ENCODE measurements around the gene SLC28A2. TPM values are rescaled to one million over a fixed set of nuclear protein-coding genes. Genes with fewer than 3 reads are reported as not detected.
A peak's percentile ranks its signal among the peaks of the same experiment; 100 is the strongest.
"Not testable (repeated sequence)": the region's sequence is repeated elsewhere in the genome, so short reads cannot be mapped to it uniquely, and the experiment has no call there.

SLC28A2 gene
- total RNA-seq, 5 donors from 2014 or later (not counting 1 experiment from before 2014, with no cell fraction given), result not detected

DNA sequence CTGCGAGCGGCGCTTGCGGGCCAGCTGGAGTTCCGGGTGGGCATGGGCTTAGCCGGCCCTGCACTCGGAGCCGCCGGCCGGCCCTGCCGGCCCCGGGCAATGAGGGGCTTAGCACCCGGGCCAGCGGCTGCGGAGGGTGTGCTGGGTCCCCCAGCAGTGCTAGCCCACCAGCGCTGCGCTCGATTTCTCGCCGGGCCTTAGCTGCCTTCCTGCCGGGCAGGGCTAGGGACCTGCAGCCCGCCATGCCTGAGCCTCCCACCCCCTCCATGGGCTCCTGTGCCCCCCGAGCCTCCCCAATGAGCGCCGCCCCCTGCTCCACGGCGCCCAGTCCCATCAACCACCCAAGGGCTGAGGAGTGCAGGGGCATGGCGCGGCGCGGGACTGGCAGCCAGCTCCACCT lies 62.1 kb downstream of the SLC28A2 start:
- WGBS (ENCODE audit: insufficient coverage), result 96% methylated on average over 9 of the region's 31 CpGs
- H3K27me3 Mint-ChIP-seq, result peaks cover 27 to 31% of the 10 kb centered on the region in 2 donors
- H3K36me3 ChIP-seq (ENCODE audit: control insufficient read depth in 2 of 2, extremely low read depth in 1 of 2, insufficient read depth in 1 of 2, low read length in 1 of 2); H3K4me1 Mint-ChIP-seq; H3K4me3 Mint-ChIP-seq; H3K4me1 ChIP-seq (ENCODE audit: control insufficient read depth in 1 of 2, extremely low read depth in 1 of 2, insufficient read depth in 2 of 2, low read length in 2 of 2); H3K27ac Mint-ChIP-seq; CTCF ChIA-PET; POLR2A ChIA-PET; ATAC-seq (replicated peaks in 1 of 4); H3K36me3 Mint-ChIP-seq; DNase-seq; H3K9me3 ChIP-seq; H3K27ac ChIP-seq (ENCODE audit: low read length); H3K9me3 Mint-ChIP-seq; H3K4me3 ChIP-seq (ENCODE audit: control insufficient read depth in 1 of 2, extremely low read depth in 1 of 2, low read length in 1 of 2): not testable (repeated sequence)
- H3K27me3 ChIP-seq (replicated peaks in 1 of 2; ENCODE audit: control insufficient read depth in 2 of 2, extremely low read depth in 1 of 2, insufficient read depth in 2 of 2, low read length in 1 of 2), result peaks cover 0 to 13% of the 10 kb centered on the region in 2 experiments

DNA sequence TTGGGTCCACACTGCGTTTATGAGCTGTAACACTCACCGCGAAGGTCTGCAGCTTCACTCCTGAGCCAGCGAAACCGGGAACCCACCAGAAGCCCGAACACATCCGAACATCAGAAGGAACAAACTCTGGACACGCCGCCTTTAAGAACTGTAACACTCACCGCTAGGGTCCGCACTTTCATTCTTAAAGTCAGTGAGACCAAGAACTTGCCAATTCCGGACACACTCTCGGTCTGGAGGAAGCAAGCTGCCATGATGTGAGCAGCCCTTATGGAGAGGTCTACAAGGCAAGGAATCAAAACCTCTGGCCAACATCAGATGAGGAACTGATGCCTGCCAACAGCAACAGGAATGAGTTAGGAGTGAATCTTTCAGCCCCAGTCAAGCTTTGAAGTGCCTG lies 62.9 kb downstream of the SLC28A2 start:
- 86% methylated on average over 12 of the region's 13 CpGs for whole genome bisulfite sequencing (ENCODE audit: insufficient coverage)

DNA sequence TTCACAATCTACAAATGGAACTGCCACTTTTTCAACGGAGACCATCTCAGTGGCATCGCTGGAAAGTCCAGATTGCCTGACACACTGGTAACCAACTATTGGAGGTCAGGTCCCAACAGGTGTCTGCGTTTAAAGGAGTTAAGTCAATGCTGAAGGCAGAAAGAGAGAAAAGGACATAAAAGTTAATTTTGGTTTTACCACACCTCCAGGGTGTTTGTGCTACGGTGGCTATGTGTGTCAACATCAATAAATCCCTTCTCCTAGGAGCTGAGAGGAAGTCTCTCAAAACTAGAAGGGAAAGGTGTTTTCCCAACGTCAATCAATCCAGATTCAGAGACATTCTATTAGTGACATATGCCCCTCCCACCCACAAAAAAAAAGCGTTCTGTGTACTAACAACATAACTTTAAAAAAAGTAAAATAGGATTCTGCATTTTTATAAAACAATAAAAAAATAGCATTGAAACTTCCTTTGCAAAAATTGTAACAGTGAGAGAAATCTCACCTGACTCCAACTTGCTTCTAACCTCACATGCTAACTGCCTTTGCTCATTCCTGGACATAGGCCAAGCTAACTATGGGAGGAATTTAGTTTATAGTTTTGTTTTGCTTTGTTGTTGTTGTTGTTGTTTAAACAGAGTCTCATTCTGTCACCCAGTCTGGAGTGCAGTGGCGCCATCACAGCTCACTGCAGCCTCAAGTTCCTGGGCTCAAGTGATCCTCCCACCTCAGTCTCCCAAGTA lies 67.6 kb downstream of the SLC28A2 start:
- H3K27me3 Mint-ChIP-seq, result peaks cover 20 to 34% of the 10 kb centered on the region in 2 donors
- ChIA-PET CTCF (no interaction called here), POLR2A (no interaction called here)
- no peak overlapping the region for H3K27ac ChIP-seq (ENCODE audit: low read length)
- H3K4me1 Mint-ChIP-seq, result no peaks in the 10 kb centered on the region
- WGBS (ENCODE audit: insufficient coverage), result 100% methylated on average over 1 of the region's 7 CpGs
- H3K36me3 Mint-ChIP-seq, result no peaks in the 10 kb centered on the region
- DNase-seq (no peak), ATAC-seq (replicated peaks in 1 of 4) (no peak)
- H3K36me3 ChIP-seq (ENCODE audit: control insufficient read depth in 2 of 2, extremely low read depth in 1 of 2, insufficient read depth in 1 of 2, low read length in 1 of 2), result no peaks in the 10 kb centered on the region
- no peaks in the 10 kb centered on the region for H3K9me3 ChIP-seq
- H3K4me1 ChIP-seq (ENCODE audit: control insufficient read depth in 1 of 2, extremely low read depth in 1 of 2, insufficient read depth in 2 of 2, low read length in 2 of 2), result no peaks in the 10 kb centered on the region
- peaks cover 0 to 12% of the 10 kb centered on the region in 2 experiments for H3K27me3 ChIP-seq (replicated peaks in 1 of 2; ENCODE audit: control insufficient read depth in 2 of 2, extremely low read depth in 1 of 2, insufficient read depth in 2 of 2, low read length in 1 of 2)
- H3K9me3 Mint-ChIP-seq, result no peaks in the 10 kb centered on the region
- H3K4me3 ChIP-seq (ENCODE audit: control insufficient read depth in 1 of 2, extremely low read depth in 1 of 2, low read length in 1 of 2), result no peak overlapping the region
- H3K27ac Mint-ChIP-seq, result no peak overlapping the region
- H3K4me3 Mint-ChIP-seq, result no peak overlapping the region

More for the DNA sequence above, 62.9 kb downstream of the SLC28A2 start:
- H3K27me3 Mint-ChIP-seq, result peaks cover 27 to 31% of the 10 kb centered on the region in 2 donors
- H3K27me3 ChIP-seq (replicated peaks in 1 of 2; ENCODE audit: control insufficient read depth in 2 of 2, extremely low read depth in 1 of 2, insufficient read depth in 2 of 2, low read length in 1 of 2), result peaks cover 0 to 13% of the 10 kb centered on the region in 2 experiments
- no peaks in the 10 kb centered on the region for H3K4me1 Mint-ChIP-seq
- H3K36me3 Mint-ChIP-seq, result no peaks in the 10 kb centered on the region
- POLR2A ChIA-PET, result no interaction called here
- DNase-seq, result peak in 1 of 35 experiments; percentile 0
- no peaks in the 10 kb centered on the region for H3K36me3 ChIP-seq (ENCODE audit: control insufficient read depth in 2 of 2, extremely low read depth in 1 of 2, insufficient read depth in 1 of 2, low read length in 1 of 2)
- no peaks in the 10 kb centered on the region for H3K9me3 ChIP-seq
- H3K4me3 ChIP-seq (ENCODE audit: control insufficient read depth in 1 of 2, extremely low read depth in 1 of 2, low read length in 1 of 2), result no peak overlapping the region
- H3K4me1 ChIP-seq (ENCODE audit: control insufficient read depth in 1 of 2, extremely low read depth in 1 of 2, insufficient read depth in 2 of 2, low read length in 2 of 2), result no peaks in the 10 kb centered on the region
- no peak for ATAC-seq (replicated peaks in 1 of 4)
- H3K27ac Mint-ChIP-seq, result no peak overlapping the region
- H3K9me3 Mint-ChIP-seq, result no peaks in the 10 kb centered on the region
- no peak overlapping the region for H3K27ac ChIP-seq (ENCODE audit: low read length)
- H3K4me3 Mint-ChIP-seq, result no peak overlapping the region
- CTCF ChIA-PET, result no interaction called here

DNA sequence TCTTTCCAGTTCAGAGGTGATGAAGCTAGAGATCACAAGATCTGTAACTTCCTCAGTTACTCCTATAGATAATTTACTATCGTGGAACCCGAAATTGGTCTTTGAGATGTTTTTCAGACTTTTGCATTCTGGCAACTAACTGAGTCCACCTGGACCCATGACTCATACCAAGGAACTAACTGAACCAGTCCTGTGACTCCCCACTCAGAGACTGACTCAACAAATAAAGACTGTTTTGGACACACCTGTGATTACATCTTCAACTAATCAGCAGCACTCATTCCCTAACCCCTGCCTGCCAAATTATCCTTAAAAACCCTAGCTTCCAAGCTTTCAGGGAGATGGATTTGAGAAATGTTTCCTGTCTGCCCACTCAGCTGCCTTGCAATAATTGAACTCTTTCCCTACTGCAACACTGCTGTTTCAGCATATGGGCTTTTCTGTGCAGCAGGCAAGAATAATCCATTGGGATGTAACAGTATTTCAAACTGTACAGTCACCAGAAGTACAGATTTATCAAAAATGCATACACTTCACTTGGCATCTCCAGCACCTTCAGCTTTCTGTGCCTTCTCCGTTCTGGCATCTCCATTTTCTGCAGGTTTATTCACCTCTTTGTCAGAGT lies 68.7 kb downstream of the SLC28A2 start:
- Mint-ChIP-seq H3K27ac (no peak overlapping the region), H3K9me3 (no peaks in the 10 kb centered on the region), H3K4me3 (no peak overlapping the region), H3K4me1 (no peaks in the 10 kb centered on the region), H3K27me3 (peaks cover 17 to 28% of the 10 kb centered on the region in 2 donors), H3K36me3 (no peaks in the 10 kb centered on the region)
- Histone ChIP-seq H3K4me1 (ENCODE audit: control insufficient read depth in 1 of 2, extremely low read depth in 1 of 2, insufficient read depth in 2 of 2, low read length in 2 of 2) (no peaks in the 10 kb centered on the region), H3K4me3 (ENCODE audit: control insufficient read depth in 1 of 2, extremely low read depth in 1 of 2, low read length in 1 of 2) (no peak overlapping the region), H3K27ac (ENCODE audit: low read length) (no peak overlapping the region), H3K36me3 (ENCODE audit: control insufficient read depth in 2 of 2, extremely low read depth in 1 of 2, insufficient read depth in 1 of 2, low read length in 1 of 2) (no peaks in the 10 kb centered on the region), H3K9me3 (no peaks in the 10 kb centered on the region), H3K27me3 (replicated peaks in 1 of 2; ENCODE audit: control insufficient read depth in 2 of 2, extremely low read depth in 1 of 2, insufficient read depth in 2 of 2, low read length in 1 of 2) (peaks cover 0 to 6% of the 10 kb centered on the region in 2 experiments)
- CTCF ChIA-PET, result no interaction called here
- POLR2A ChIA-PET, result no interaction called here
- whole genome bisulfite sequencing (ENCODE audit: insufficient coverage), result 67% methylated on average over 2 of the region's 3 CpGs
- DNase-seq (no peak), ATAC-seq (replicated peaks in 1 of 4) (no peak)

DNA sequence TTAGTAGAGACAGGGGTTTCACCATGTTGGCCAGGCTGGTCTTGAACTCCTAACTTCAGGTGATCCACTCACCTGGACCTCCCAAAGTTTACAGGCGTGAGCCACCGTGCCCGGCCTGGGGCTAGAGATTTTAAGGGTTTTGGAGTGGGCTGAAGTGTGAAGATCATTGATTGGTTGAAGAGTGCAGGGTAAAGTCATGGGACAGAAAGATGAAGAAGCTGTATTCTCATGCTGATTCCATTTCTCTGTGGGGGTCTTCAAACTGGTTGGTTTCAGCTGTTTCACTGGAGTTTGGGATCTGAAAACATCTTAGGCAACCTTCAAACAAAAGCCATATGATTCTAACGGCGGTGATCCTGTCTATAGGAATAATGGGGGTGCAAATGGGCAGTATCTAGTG lies 74.2 kb downstream of the SLC28A2 start:
- POLR2A ChIA-PET, result no interaction called here
- Histone ChIP-seq H3K27ac (ENCODE audit: low read length) (no peak overlapping the region), H3K4me1 (ENCODE audit: control insufficient read depth in 1 of 2, extremely low read depth in 1 of 2, insufficient read depth in 2 of 2, low read length in 2 of 2) (no peaks in the 10 kb centered on the region), H3K36me3 (ENCODE audit: control insufficient read depth in 2 of 2, extremely low read depth in 1 of 2, insufficient read depth in 1 of 2, low read length in 1 of 2) (no peaks in the 10 kb centered on the region), H3K9me3 (no peaks in the 10 kb centered on the region), H3K4me3 (ENCODE audit: control insufficient read depth in 1 of 2, extremely low read depth in 1 of 2, low read length in 1 of 2) (no peak overlapping the region), H3K27me3 (replicated peaks in 1 of 2; ENCODE audit: control insufficient read depth in 2 of 2, extremely low read depth in 1 of 2, insufficient read depth in 2 of 2, low read length in 1 of 2) (peaks cover 0 to 3% of the 10 kb centered on the region in 2 experiments)
- Mint-ChIP-seq H3K36me3 (no peaks in the 10 kb centered on the region), H3K27ac (no peak overlapping the region), H3K27me3 (peaks cover 18 to 37% of the 10 kb centered on the region in 2 donors), H3K9me3 (no peaks in the 10 kb centered on the region), H3K4me3 (no peak overlapping the region), H3K4me1 (no peaks in the 10 kb centered on the region)
- CTCF ChIA-PET, result no interaction called here
- DNase-seq (no peak), ATAC-seq (replicated peaks in 1 of 4) (no peak)
- 83% methylated on average over 2 of the region's 5 CpGs for WGBS (ENCODE audit: insufficient coverage)

DNA sequence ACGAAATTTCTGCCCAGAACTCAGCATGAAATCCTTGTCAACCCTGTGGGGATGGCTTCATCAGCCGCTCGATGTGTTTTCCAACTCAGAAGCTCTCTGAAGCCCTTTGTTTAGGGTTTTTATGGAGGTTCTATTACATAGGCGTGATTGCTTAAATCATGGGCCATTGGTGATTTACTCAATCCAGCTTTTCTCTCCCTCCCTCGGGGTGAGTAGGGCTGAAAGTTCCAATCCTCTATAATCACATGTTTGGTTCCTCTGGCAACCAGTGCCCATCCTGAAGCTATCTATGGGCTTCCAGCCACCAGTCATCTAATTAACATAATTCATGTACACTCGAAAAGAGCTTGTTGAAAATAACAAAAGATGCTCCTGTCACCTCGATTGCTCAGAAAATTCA lies 74.7 kb downstream of the SLC28A2 start:
- no peak overlapping the region for H3K4me3 Mint-ChIP-seq
- H3K27me3 ChIP-seq (replicated peaks in 1 of 2; ENCODE audit: control insufficient read depth in 2 of 2, extremely low read depth in 1 of 2, insufficient read depth in 2 of 2, low read length in 1 of 2), result peaks cover 0 to 6% of the 10 kb centered on the region in 2 experiments
- CTCF ChIA-PET, result interaction anchor here in 1 of 2 donors (0.7 kb wide), 1 partner anchor 60 kb away, joined by 4 read pairs; no protein-coding TSS in a partner anchor
- H3K27ac ChIP-seq (ENCODE audit: low read length), result no peak overlapping the region
- no peak overlapping the region for H3K4me3 ChIP-seq (ENCODE audit: control insufficient read depth in 1 of 2, extremely low read depth in 1 of 2, low read length in 1 of 2)
- POLR2A ChIA-PET, result no interaction called here
- no peaks in the 10 kb centered on the region for H3K36me3 ChIP-seq (ENCODE audit: control insufficient read depth in 2 of 2, extremely low read depth in 1 of 2, insufficient read depth in 1 of 2, low read length in 1 of 2)
- H3K4me1 ChIP-seq (ENCODE audit: control insufficient read depth in 1 of 2, extremely low read depth in 1 of 2, insufficient read depth in 2 of 2, low read length in 2 of 2), result no peaks in the 10 kb centered on the region
- peaks cover 21 to 41% of the 10 kb centered on the region in 2 donors for H3K27me3 Mint-ChIP-seq
- no peak for ATAC-seq (replicated peaks in 1 of 4)
- H3K9me3 Mint-ChIP-seq, result no peaks in the 10 kb centered on the region
- H3K4me1 Mint-ChIP-seq, result no peaks in the 10 kb centered on the region
- WGBS (ENCODE audit: insufficient coverage), result 53% methylated on average over 4 of the region's 7 CpGs
- H3K27ac Mint-ChIP-seq, result no peak overlapping the region
- H3K9me3 ChIP-seq, result no peaks in the 10 kb centered on the region
- H3K36me3 Mint-ChIP-seq, result no peaks in the 10 kb centered on the region
- DNase-seq, result no peak

Data from T-cell (primary cell).